HEK293T (cell line): Measurements from ENCODE around the gene NELFE.

Experiments
- ARNT ChIP-seq: fragments of 450-650 bp; IDR thresholded peaks from 2 replicates; pipeline ENCODE4 v1.6.1; 2017; ENCODE audit warnings: mild to moderate bottlenecking
- FOXM1 ChIP-seq: fragments of 450-650 bp; IDR thresholded peaks from 2 replicates; pipeline ENCODE4 v1.6.1; 2017; ENCODE audit warnings: mild to moderate bottlenecking, borderline replicate concordance
- HDGF ChIP-seq: fragments of 450-650 bp; IDR thresholded peaks from 2 replicates; pipeline ENCODE4 v1.6.1; 2017; ENCODE audit warnings: antibody characterized with exemption, borderline replicate concordance
- TF ChIP-seq, protein P1 (sequence below): fragments of 450-650 bp; IDR thresholded peaks from 2 replicates; pipeline ENCODE4 v1.6.1; 2016

- TF ChIP-seq ARNT (no peak), HDGF (no peak), FOXM1 (no peak)
- TF ChIP-seq, protein P1, sequence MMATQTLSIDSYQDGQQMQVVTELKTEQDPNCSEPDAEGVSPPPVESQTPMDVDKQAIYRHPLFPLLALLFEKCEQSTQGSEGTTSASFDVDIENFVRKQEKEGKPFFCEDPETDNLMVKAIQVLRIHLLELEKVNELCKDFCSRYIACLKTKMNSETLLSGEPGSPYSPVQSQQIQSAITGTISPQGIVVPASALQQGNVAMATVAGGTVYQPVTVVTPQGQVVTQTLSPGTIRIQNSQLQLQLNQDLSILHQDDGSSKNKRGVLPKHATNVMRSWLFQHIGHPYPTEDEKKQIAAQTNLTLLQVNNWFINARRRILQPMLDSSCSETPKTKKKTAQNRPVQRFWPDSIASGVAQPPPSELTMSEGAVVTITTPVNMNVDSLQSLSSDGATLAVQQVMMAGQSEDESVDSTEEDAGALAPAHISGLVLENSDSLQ, result no peak
Observed at GRCh38 chr6:31977816-31978431, 19.2 kb upstream of the NELFE start.
